GM21423 (cell line): ENCODE results near the gene SNRPA1.
A peak's percentile ranks its signal among the peaks of the same experiment; 100 is the strongest.

Experiments
- ATAC-seq: cut with Tn5 transposase; IDR thresholded peaks from one replicate; pipeline ENCODE4 v1.9.1; 2021; ENCODE audit warnings: mild to moderate bottlenecking, moderate library complexity; ENCODE audit not compliant: unreplicated experiment

The SNRPA1 gene

DNA sequence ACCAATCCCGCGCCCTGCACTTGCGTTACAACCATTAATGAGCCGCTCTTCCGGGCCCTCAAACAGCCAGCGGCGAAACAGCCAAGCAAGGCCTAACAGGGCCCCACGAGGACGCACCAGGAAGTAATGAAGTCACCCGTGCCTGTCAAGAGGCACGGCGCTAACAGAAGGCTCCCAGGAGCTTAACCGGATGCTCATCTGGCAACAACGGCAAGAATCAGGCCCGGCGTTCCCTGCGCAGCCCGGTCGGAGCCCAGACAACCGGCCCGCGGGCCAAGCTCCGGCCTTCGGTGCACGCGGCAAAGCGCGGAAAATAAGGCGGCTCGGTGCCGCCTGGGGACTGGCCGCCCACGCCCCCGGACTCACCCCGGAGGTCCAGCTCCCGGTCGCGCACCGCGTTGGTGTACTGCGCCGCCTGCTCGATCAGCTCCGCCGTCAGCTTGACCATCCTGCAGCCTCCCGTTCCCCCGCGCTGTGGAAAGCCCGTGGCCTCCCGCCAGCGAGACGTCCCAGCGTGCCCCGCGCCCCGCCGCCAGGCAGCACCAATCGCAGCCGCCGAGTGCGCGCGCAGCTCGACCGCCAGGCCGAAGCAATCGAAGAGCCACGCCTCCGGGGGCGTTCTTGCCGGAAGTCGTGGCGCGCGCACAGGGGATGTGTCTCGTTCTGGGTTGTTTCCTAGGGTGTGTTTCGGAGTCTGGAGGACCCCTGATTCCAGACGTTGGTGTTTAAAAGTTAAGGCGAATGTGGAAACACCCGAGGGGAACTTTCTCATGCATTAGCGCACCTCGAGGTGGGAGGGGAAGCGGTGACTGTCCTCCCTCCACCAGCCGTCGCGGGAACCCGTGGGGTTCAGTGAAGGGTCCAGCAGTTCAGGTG, at the start of gene SNRPA1:
Gene SNRPA1 (minus strand): TSS at position 518 of the 876 bp plus-strand sequence. CDS start 70 bp downstream, at position 448.
- peak; percentile 77 for ATAC-seq

- ATAC-seq: no peak
Measured at GRCh38 chr15:101342056-101342455, 47.0 kb upstream of the SNRPA1 start.

DNA sequence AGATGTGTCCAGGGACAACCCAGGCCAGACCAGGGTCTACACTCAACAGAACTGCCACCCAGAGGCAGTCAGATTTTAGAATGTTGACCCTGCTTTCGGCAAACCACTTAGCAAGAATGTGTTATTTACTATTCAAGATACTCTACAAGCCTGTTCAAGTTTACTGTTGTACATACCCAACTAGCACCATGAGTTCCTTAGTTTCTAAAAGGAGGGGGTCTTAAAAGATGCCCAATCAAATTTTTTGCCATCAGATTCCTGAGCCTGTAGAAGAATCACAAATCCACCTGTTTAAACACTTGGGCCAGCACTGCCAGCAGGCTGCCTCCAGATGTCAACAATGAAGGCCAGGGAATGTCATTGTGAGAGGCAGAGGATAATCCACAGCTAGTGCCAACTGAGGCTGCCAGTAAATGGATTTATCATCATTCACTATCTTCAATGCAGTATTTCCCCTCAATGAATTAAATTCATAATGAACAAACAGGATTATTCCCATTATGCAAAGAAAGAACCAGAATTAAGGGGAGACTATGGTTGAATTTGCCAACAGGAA, 43.5 kb upstream of the SNRPA1 start:
- ATAC-seq: no peak

GRCh38 chr15:101337976-101338375, 42.9 kb upstream of the SNRPA1 start:
- ATAC-seq: no peak

DNA sequence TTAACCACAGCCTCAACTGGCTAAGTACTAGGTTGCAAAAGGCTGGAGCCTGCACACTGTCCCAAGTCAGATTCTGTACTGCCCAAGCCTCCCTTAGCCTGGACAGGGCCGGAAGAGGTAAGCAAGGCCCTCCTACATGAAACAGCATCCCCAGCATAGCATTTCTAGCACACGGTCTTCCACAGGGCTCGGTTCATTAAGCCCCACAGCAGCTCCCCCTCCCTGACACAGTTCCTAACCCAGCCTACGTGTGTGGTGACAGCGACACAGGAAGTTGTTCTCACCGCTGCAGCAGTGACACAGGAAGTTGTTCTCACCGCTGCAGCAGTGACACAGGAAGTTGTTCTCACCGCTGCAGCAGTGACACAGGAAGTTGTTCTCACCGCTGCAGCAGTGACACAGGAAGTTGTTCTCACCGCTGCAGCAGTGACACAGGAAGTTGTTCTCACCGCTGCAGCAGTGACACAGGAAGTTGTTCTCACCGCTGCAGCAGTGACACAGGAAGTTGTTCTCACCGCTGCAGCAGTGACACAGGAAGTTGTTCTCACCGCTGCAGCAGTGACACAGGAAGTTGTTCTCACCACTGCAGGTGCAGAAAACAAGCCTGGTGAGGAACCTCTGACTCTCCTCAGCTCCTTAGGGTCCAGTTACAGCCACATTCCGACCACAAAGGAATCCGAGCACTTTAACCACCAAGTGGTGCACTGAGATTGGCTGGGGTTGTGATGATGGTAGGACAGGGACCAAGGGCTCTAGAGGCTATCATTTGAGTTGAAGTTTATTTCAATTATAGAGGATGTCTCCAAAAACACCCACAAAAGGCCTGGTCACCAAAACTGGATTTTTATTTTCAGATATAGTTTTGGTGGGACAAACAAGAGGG, 39.1 kb upstream of the SNRPA1 start:
- peak; percentile 58 for ATAC-seq

GRCh38 chr15:101332061-101332467, 37.0 kb upstream of the SNRPA1 start:
- ATAC-seq: no peak

DNA sequence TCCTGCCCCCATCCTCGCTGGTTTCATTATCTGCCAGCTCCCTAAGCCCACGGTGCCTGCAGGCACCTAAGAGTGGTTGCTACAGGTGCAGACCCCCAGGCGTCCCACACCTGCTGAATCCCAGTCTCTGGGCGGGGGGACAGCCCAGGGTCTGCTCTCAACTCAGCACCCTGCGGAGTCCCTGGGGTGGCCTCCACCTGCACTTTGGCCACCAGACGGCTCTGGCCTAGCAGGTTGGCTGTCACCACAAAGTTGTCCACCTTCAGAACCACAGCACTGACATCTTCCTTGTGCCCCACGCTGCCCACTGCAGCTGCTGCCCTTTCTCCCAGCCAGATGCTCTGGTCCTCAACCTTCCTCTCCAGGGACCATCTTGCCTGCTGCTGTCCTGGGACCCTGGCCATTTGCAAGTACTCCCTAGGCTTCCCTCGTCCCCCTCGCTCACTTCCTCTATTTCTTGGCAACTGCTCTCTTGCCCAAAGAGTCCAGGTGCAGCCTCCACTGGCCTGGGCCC, 34.9 kb upstream of the SNRPA1 start:
- no peak for ATAC-seq

DNA sequence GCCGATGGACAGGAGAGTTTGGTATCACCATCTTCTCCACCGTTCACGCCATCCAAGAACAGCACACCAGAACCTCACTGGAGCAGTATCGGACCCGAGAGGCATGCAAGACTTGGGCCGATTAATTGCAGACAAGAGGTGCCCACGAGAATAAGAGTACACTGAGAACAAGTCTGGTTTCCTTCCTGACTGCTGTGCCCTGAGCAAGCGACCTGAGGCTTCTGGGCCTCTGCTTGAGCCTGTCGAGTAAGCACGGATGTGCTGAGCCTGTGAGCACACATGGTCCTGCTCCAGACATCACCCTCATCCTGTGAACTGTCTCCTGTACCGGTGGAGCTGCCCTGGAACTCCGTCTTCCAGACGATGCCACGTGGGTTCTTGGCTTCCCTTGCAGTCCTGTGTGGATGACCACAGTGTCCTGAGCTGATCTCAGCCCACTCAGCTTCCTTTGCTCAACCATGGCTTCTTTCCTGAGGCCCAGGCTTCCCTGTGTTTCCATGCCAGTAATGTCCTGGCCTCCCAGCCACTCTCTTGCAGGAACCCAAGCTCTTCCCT, 34.3 kb upstream of the SNRPA1 start:
- no peak for ATAC-seq

DNA sequence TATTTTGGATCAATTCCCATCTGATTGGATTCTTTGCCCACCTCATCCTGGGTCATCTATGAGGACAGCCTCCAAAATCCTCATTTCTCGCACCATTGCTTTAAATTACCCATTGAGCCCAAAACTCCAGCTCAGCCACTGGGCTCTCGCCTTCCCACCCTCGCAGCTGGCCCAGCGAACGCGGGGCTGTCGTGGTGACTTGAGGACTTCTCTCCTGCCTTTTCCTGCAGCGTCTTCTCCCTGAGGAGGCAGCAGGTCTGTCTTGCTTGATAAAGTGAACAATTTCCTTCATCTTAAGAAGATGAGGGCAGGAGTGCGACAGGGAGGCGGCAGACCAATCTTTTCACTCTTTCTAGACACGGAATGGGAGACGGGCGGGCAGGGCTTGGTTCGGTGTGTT, 33.0 kb upstream of the SNRPA1 start:
- no peak for ATAC-seq

GRCh38 chr15:101327147-101327740, 32.2 kb upstream of the SNRPA1 start:
- no peak for ATAC-seq

GRCh38 chr15:101326462-101327146, 31.6 kb upstream of the SNRPA1 start:
- ATAC-seq: no peak

DNA sequence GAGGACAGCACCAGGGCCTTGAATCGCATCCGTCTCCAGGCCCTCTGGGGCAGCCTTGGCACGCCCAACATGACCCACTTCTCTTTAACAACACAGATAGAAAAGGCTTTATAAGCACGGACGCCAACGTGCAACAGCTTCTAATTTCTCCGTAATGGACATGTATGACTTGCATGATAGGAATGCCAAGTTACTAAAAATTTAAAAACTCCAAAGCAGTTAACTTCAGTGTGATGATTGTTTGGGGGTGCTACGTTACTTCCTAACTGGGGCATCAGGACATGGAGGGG, 30.9 kb upstream of the SNRPA1 start:
- ATAC-seq: no peak

DNA sequence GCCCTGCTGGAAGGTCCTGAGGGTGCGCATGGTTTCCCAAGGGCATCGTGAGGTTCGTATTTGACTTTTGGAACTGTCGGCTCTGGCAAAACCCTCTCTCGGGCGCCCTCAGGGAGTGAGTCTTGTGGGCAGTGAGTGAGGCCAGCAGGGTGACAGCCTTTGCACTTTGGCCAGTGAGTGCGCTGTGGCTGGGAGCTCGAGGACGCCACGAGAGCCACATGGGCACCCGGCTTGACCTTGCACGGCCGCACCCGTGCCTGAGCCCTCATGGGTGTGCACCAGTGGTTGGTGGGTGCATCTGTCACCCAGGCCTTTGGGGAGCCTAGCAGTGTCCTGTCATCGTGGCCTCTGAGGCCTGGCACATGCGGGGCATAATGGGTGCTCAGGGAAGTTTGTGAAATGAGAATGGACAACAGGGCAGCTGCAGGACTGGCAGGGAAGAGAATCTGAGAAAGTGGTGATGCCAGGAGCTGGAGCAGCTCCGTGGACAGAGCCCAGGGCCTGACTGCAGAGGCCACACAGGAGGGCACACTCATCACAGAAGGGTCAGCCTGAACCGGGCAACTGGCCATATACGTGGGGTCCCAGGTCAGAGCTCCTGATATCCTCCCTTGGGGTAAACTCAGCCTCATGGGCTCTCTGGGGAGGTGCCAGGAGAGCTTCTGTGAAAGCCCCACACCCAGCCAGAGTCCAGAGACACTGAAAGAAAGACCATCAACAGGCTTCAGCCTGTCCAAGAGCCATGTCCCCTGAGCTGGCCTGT, 30.4 kb upstream of the SNRPA1 start:
- no peak for ATAC-seq

GRCh38 chr15:101324524-101325177, 29.6 kb upstream of the SNRPA1 start:
- ATAC-seq: no peak

- no peak for ATAC-seq
Measured at GRCh38 chr15:101323793-101324523, 28.9 kb upstream of the SNRPA1 start.

GRCh38 chr15:101322854-101323477, 27.9 kb upstream of the SNRPA1 start:
- ATAC-seq: no peak

- ATAC-seq: no peak
Measured at GRCh38 chr15:101322016-101322695, 27.1 kb upstream of the SNRPA1 start.
